Dermis blood vessel endothelial cell (primary cell): ENCODE results near the gene EHD1. TPM values are rescaled to one million over a fixed set of nuclear protein-coding genes. Genes with fewer than 3 reads are reported as not detected.
A peak's percentile ranks its signal among the peaks of the same experiment; 100 is the strongest.

Experiments used
- DNase-seq: peaks from one replicate; pipeline ENCODE4 v3.0.0; 2010
- total RNA-seq: library from RNA; depleted of rRNA; stranded (reverse); fragments of >200 nt; gene quantifications from 2 replicates; pipeline ENCODE4 v1.2.3, GENCODE V29; 2014

EHD1 gene
- total RNA-seq, 1 donor from 2014 or later, result 75.9 TPM

GRCh38 chr11:64841592-64842365 lies 36.6 kb downstream of the EHD1 start:
- DNase-seq, result no peak

- no peak for DNase-seq
Measured at GRCh38 chr11:64839887-64840782, 38.3 kb downstream of the EHD1 start.

- DNase-seq, result no peak
Measured at GRCh38 chr11:64839335-64839734, 39.1 kb downstream of the EHD1 start.

GRCh38 chr11:64838600-64839334 lies 39.7 kb downstream of the EHD1 start:
- no peak for DNase-seq

GRCh38 chr11:64837887-64838351 lies 40.5 kb downstream of the EHD1 start:
- DNase-seq, result no peak

GRCh38 chr11:64836448-64837072 lies 41.9 kb downstream of the EHD1 start:
- DNase-seq, result no peak

GRCh38 chr11:64835616-64836447 lies 42.6 kb downstream of the EHD1 start:
- no peak for DNase-seq

- DNase-seq, result peak; percentile 28
Measured at GRCh38 chr11:64834723-64835615, 43.5 kb downstream of the EHD1 start.

GRCh38 chr11:64834031-64834722 lies 44.2 kb downstream of the EHD1 start:
- DNase-seq, result no peak

GRCh38 chr11:64833509-64833908 lies 44.9 kb downstream of the EHD1 start:
- no peak for DNase-seq

- DNase-seq, result no peak
Measured at GRCh38 chr11:64833198-64833502, 45.3 kb downstream of the EHD1 start.

- DNase-seq, result no peak
Measured at GRCh38 chr11:64832467-64833197, 45.8 kb downstream of the EHD1 start.

- no peak for DNase-seq
Measured at GRCh38 chr11:64831411-64831891, 47.0 kb downstream of the EHD1 start.

GRCh38 chr11:64829536-64830251 lies 48.7 kb downstream of the EHD1 start:
- DNase-seq, result no peak

GRCh38 chr11:64827451-64827839 lies 51.0 kb downstream of the EHD1 start:
- no peak for DNase-seq

GRCh38 chr11:64826578-64827450 lies 51.6 kb downstream of the EHD1 start:
- DNase-seq, result no peak

GRCh38 chr11:64826062-64826461 lies 52.4 kb downstream of the EHD1 start:
- DNase-seq, result no peak
